Thoracic aorta (tissue), 2 donors: ENCODE measurements around the gene ZNF774. TPM values are rescaled to one million over a fixed set of nuclear protein-coding genes. Genes with fewer than 3 reads are reported as not detected.

Experiments used
- ATAC-seq: fragments of 150-250 bp; one replicate; pipeline ENCODE4 v1.8.0; 2017; ENCODE audit warnings: low read depth; ENCODE audit not compliant: insufficient number of reproducible peaks, low FRiP score
- DNase-seq: peaks from one replicate; pipeline ENCODE4 v3.0.0-alpha.2; 2020; ENCODE audit warnings: low spot score
- H3K27ac ChIP-seq, 2 donors: fragments of 200-600 bp; sonication (generic); 1 replicate in 1 of 2; 2 replicates in 1 of 2; pipeline ENCODE4 v1.5.1; 2016; ENCODE audit warnings: mild to moderate bottlenecking in 2 of 2, moderate library complexity in 2 of 2
- H3K27me3 ChIP-seq: fragments of 200-600 bp; sonication (generic); replicated peaks from 2 replicates; pipeline ENCODE4 v1.6.0; 2016; ENCODE audit warnings: mild to moderate bottlenecking; ENCODE audit not compliant: insufficient read depth
- H3K36me3 ChIP-seq: fragments of 200-600 bp; sonication (generic); one replicate; pipeline ENCODE4 v1.5.1; 2016
- H3K4me1 ChIP-seq, 2 donors: fragments of 200-600 bp; sonication (generic); 1 replicate in 1 of 2; 2 replicates in 1 of 2; pipeline versions ENCODE4 v1.5.1 to v1.6.0; 2016; ENCODE audit warnings: low read depth in 2 of 2, mild to moderate bottlenecking in 1 of 2; ENCODE audit not compliant: control insufficient read depth in 1 of 2
- H3K4me3 ChIP-seq: fragments of 200-600 bp; sonication (generic); 2 replicates; pipeline ENCODE4 v1.5.1; 2016; ENCODE audit warnings: mild to moderate bottlenecking
- H3K9me3 ChIP-seq: fragments of 200-600 bp; sonication (generic); 2 replicates; pipeline ENCODE4 v1.5.1; 2016
- total RNA-seq, 2 donors: library from RNA; depleted of rRNA; stranded (reverse); fragments of >200 nt; gene quantifications; one replicate each; pipeline versions ENCODE4 v1.1.0 to v1.2.3, GENCODE V29; 2016
- TF ChIP-seq, protein P1 (sequence below): fragments of 200-600 bp; sonication (generic); IDR thresholded peaks from one replicate; pipeline ENCODE4 v1.5.1; 2019; ENCODE audit warnings: antibody characterized with exemption

ZNF774 gene
- total RNA-seq, 2 donors from 2014 or later, result 1.6 to 7.7 TPM

DNA sequence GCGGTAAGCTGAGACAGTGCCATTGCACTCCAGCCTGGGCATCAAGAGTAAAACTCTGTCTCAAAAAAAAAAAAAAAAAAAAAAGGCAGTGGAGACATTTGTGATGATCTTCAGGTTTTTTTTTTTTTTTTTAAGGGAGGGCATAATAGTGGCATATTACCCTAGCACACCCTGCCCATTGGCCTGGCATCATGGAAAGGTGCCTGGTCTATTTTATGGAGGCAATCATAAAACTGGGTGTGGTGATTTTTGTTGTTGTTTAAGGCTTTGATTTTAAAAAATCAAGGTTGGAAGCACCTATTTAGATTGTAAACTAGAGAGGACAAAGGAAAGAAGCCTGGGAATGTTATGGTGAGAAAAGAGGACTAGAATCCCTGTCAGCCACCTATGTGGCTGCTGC is 42.0 kb downstream of the ZNF774 start:
- Histone ChIP-seq H3K27ac (peak overlapping the region; percentile 31 to 43), H3K36me3 (peaks cover 5% of the 10 kb centered on the region), H3K4me1 (peaks cover 72 to 83% of the 10 kb centered on the region in 2 donors), H3K4me3 (no peak overlapping the region), H3K9me3 (no peaks in the 10 kb centered on the region), H3K27me3 (no peaks in the 10 kb centered on the region)
- ATAC-seq (no peak), DNase-seq (no peak)
- TF ChIP-seq, protein P1, sequence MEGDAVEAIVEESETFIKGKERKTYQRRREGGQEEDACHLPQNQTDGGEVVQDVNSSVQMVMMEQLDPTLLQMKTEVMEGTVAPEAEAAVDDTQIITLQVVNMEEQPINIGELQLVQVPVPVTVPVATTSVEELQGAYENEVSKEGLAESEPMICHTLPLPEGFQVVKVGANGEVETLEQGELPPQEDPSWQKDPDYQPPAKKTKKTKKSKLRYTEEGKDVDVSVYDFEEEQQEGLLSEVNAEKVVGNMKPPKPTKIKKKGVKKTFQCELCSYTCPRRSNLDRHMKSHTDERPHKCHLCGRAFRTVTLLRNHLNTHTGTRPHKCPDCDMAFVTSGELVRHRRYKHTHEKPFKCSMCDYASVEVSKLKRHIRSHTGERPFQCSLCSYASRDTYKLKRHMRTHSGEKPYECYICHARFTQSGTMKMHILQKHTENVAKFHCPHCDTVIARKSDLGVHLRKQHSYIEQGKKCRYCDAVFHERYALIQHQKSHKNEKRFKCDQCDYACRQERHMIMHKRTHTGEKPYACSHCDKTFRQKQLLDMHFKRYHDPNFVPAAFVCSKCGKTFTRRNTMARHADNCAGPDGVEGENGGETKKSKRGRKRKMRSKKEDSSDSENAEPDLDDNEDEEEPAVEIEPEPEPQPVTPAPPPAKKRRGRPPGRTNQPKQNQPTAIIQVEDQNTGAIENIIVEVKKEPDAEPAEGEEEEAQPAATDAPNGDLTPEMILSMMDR, result no peak

DNA sequence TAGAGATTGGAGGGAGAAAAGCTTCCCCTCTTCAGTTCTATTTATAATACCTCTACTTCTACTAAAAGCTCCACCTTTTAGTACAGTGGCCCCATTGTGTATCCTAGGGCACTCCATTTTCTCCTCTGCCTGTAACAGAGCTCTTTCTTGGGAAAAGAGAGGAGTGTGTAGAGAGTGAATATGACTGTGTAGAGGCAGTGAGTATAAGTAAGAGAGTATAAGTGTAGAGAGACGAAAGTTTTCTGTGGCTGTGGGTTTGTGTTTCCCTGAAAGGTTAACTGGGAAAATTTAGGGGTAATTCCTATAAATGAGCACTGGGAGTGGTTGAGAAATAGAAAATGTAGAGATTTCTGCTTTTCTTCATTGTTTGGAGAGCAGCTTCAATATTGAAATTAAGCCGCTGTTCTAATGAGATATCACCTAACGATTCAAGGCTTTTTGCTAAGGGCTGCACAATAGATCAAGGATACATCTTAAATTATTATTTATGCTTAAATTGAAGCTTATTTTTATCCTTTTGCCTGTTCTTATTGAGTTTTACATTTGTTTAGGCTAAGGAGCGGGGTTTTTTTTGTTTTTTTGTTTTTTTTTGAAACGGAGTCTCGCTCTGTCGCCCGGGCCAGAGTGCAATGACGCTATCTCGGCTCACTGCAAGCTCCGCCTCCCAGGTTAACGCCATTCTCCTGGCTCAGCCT is 42.8 kb downstream of the ZNF774 start:
- Histone ChIP-seq H3K4me1 (peaks cover 79 to 89% of the 10 kb centered on the region in 2 donors), H3K27ac (peak overlapping the region; percentile 31 to 43), H3K9me3 (no peaks in the 10 kb centered on the region), H3K27me3 (no peaks in the 10 kb centered on the region), H3K36me3 (peaks cover 5% of the 10 kb centered on the region), H3K4me3 (peak overlapping the region; percentile 31)
- no peak for ATAC-seq
- no peak for DNase-seq
- TF ChIP-seq, protein P1, result no peak

DNA sequence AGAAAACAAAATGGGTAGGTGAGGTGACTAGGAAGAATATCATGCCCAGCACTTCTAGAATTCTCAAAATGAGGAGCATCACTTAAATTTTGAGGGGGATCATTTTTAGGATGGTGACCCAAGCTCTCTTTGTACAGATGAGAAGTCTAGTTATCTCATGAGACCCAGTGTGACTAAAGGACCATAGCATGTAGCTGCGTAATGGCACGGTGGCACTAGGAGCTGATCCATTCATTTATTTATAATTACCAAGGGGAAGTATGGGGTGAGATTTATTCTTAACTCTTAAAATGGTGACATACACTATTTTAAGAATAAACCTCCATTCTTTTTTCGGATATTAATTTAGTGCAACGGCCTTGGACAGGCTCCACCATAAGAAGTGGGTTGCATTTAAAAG is 44.2 kb downstream of the ZNF774 start:
- peaks cover 75 to 88% of the 10 kb centered on the region in 2 donors for H3K4me1 ChIP-seq
- peak overlapping the region; percentile 7 for H3K4me3 ChIP-seq
- H3K36me3 ChIP-seq, result no peaks in the 10 kb centered on the region
- ATAC-seq (no peak), DNase-seq (no peak)
- H3K27ac ChIP-seq, result peak overlapping the region in 1 of 2 donors; percentile 66
- H3K9me3 ChIP-seq, result no peaks in the 10 kb centered on the region
- TF ChIP-seq, protein P1, result no peak
- no peaks in the 10 kb centered on the region for H3K27me3 ChIP-seq

DNA sequence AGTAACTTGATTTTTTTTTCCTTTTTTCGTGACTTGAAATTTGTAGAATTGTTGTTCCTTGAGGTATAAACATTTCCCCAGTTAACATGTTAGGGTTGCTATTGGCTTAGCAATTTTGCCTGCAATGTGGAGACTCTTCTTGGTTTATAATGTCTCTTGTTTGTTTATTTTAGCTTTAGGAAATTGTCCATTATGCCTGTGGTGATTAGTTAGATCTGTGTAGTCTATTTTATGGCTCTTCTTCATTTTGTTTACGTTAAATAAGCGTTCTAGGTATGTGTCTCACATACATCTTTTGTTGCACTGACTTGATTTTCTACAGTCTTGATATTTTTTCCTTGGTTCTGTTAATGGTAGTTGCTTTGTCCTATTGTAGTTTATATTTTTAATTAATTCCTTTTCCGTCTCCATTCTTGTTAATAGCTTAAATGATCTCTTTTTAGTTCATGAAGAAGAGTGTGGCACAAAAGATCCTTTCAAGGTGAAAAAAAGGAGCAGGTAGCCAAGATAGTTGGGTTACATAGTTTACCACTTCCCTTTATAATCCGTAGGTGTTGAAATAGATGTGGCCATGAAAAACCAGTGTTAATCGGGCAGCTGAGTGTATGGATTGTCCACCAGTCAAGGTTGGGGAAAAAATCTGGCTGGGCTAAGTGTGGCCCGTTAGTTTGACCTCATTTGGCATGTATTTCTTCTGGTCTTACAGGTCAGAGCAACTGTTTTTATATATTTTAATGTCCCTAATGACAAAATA is 48.1 kb downstream of the ZNF774 start:
- DNase-seq, result no peak
- peak overlapping the region; percentile 89 to 93 for H3K27ac ChIP-seq
- ATAC-seq, result peak; percentile 46
- peak overlapping the region; percentile 50 for H3K4me3 ChIP-seq
- TF ChIP-seq, protein P1, result no peak
- no peaks in the 10 kb centered on the region for H3K27me3 ChIP-seq
- H3K4me1 ChIP-seq, result peaks cover 88% of the 10 kb centered on the region in 2 donors
- H3K9me3 ChIP-seq, result no peaks in the 10 kb centered on the region
- no peaks in the 10 kb centered on the region for H3K36me3 ChIP-seq

DNA sequence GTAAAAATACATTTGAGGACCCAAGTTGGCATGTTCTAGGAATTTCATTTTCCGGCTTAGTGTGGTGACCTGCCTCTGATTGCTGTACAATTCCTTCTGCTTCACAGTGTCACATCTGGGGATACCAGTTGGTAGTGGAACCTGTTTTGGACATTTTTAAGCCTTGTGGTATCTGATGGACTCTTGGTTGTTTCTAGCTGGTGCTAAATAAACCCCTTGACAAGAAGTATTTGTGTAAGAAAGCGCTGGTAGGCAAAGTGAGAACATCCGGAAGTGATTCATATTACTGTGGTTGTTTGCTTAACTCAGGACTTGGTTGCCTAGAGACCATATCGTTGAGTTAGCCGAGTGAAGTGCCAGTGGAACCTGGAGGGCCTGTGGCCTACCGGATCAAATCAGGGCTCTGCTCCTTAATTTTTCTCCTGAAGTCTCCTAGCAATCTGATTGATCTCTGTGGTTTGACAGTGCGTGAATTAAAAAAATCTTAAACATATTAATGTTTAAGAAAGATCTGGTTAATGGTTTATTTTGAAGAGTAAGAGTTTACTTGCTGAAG is 48.8 kb downstream of the ZNF774 start:
- Histone ChIP-seq H3K36me3 (no peaks in the 10 kb centered on the region), H3K4me3 (peak overlapping the region; percentile 50), H3K9me3 (no peaks in the 10 kb centered on the region), H3K4me1 (peaks cover 86 to 88% of the 10 kb centered on the region in 2 donors), H3K27me3 (no peaks in the 10 kb centered on the region), H3K27ac (peak overlapping the region; percentile 89 to 93)
- DNase-seq (no peak), ATAC-seq (peak; percentile 89)
- TF ChIP-seq, protein P1, result no peak
